Ascending aorta (tissue), 2 donors: ENCODE results near the gene FOXP1. TPM values are rescaled to one million over a fixed set of nuclear protein-coding genes. Genes with fewer than 3 reads are reported as not detected.

ENCODE experiments used
- DNase-seq, 2 donors: peaks; one replicate each; pipeline ENCODE4 v3.0.0-alpha.2; 2019; ENCODE audit warnings: low spot score in 2 of 2
- H3K27ac ChIP-seq, 2 donors: fragments of 200-600 bp; sonication (generic); one replicate each; pipeline ENCODE4 v1.5.1; 2016 to 2017; ENCODE audit warnings: mild to moderate bottlenecking in 1 of 2
- H3K27me3 ChIP-seq: fragments of 200-600 bp; sonication (generic); one replicate; pipeline ENCODE4 v1.5.1; 2017
- H3K36me3 ChIP-seq, 2 donors: fragments of 200-600 bp; sonication (generic); one replicate each; pipeline ENCODE4 v1.5.1; 2016
- H3K4me1 ChIP-seq, 2 donors: fragments of 200-600 bp; sonication (generic); one replicate each; pipeline ENCODE4 v1.5.1; 2016 to 2017; ENCODE audit warnings: mild to moderate bottlenecking in 1 of 2
- H3K4me3 ChIP-seq, 2 donors: fragments of 200-600 bp; sonication (generic); one replicate each; pipeline ENCODE4 v1.5.1; 2016 to 2017; ENCODE audit warnings: mild to moderate bottlenecking in 1 of 2
- H3K9me3 ChIP-seq, 2 donors: fragments of 200-600 bp; sonication (generic); one replicate each; pipeline ENCODE4 v1.5.1; 2016
- CTCF ChIP-seq, 3 experiments: fragments of 200-600 bp in 2 of 3; fragments of 450-650 bp in 1 of 3; sonication (generic) in 2 of 3; IDR thresholded peaks; one replicate each; pipeline ENCODE4 v1.5.1; 2016 to 2019; ENCODE audit warnings: antibody characterized with exemption in 3 of 3, mild to moderate bottlenecking in 1 of 3, moderate library complexity in 1 of 3
- intact Hi-C: fragments of 100-400 bp; cut with DNase I; formaldehyde crosslinking; loops from one replicate; pipeline ENCODE4 v1.15.1; 2023
- total RNA-seq: library from RNA; depleted of rRNA; stranded (reverse); fragments of >200 nt; gene quantifications from one replicate; pipeline ENCODE4 v1.1.0, GENCODE V29; 2016

FOXP1 gene
- total RNA-seq, 1 donor from 2014 or later: 171 TPM

DNA sequence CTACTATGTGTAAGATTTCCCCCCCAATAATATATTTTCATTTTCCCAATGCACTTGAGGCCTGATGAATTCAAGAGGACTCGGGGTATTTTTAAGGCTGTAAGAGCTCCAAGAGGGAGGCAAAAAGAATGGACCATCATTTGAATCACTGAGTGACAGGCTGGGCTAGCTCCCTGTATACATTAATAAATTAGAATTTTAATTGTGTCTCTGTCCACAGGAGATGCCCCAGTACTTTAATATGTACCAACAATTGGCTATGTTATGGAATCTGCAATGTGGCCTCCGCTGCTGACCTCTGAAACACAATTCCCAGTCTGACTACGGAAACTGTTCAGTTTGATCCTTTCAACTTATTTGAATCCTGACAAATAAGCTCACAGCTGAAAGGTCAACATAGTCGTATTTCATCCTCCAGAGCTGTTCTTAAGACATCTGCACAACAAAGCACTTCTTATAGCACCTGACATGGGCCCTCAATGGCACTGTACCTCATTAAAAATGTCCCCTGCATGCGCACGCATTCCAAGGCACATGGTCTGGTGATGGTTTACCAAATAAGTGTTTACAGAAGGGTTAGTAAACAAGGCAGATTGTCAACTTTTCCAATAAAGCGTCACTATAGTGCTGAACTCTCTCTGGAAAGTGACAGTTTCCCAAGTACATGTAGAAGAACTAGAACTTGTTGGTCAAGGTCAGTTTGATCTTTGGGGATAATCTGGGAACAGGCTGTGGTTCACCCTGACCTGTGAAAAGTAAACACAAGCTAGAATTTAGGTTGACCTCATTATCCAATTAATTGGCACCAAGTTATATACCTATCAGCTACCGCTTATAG lies 472.9 kb downstream of the FOXP1 start:
- no peaks in the 10 kb centered on the region for H3K27me3 ChIP-seq
- intact Hi-C loops: no loop called here
- H3K36me3 ChIP-seq: peaks cover 12 to 24% of the 10 kb centered on the region in 2 donors
- DNase-seq: no peak
- no peak overlapping the region for H3K4me3 ChIP-seq
- no peak for TF ChIP-seq CTCF (IDR thresholded peaks at IDR 0.05)
- H3K27ac ChIP-seq: peak overlapping the region; percentile 72
- no peaks in the 10 kb centered on the region for H3K9me3 ChIP-seq
- peaks cover 0 to 74% of the 10 kb centered on the region in 2 donors for H3K4me1 ChIP-seq

- H3K4me1 ChIP-seq: peaks cover 0 to 76% of the 10 kb centered on the region in 2 donors
- TF ChIP-seq CTCF (IDR thresholded peaks at IDR 0.05): no peak
- peak overlapping the region; percentile 72 for H3K27ac ChIP-seq
- H3K4me3 ChIP-seq: peak overlapping the region in 1 of 2 donors; percentile 22
- H3K9me3 ChIP-seq: no peaks in the 10 kb centered on the region
- intact Hi-C loops: loop anchor here (2.0 kb wide), 1 partner anchor 17 kb away; no protein-coding TSS in a partner anchor
- peaks cover 12 to 24% of the 10 kb centered on the region in 2 donors for H3K36me3 ChIP-seq
- no peak for DNase-seq
- H3K27me3 ChIP-seq: no peaks in the 10 kb centered on the region
Measured at GRCh38 chr3:71109977-71110285, 473.6 kb downstream of the FOXP1 start.

- TF ChIP-seq CTCF (IDR thresholded peaks at IDR 0.05): no peak
- Histone ChIP-seq H3K36me3 (peaks cover 12 to 24% of the 10 kb centered on the region in 2 donors), H3K9me3 (no peaks in the 10 kb centered on the region), H3K4me1 (peaks cover 0 to 76% of the 10 kb centered on the region in 2 donors), H3K27me3 (no peaks in the 10 kb centered on the region), H3K4me3 (peak overlapping the region in 1 of 2 donors; percentile 22), H3K27ac (peak overlapping the region; percentile 72)
- no peak for DNase-seq
- intact Hi-C loops: loop anchor here (2.0 kb wide), 1 partner anchor 17 kb away; no protein-coding TSS in a partner anchor
Measured at GRCh38 chr3:71109241-71109976, 474.1 kb downstream of the FOXP1 start.

- Histone ChIP-seq H3K9me3 (no peaks in the 10 kb centered on the region), H3K27me3 (no peaks in the 10 kb centered on the region), H3K36me3 (peaks cover 12 to 24% of the 10 kb centered on the region in 2 donors), H3K4me1 (peaks cover 11 to 83% of the 10 kb centered on the region in 2 donors), H3K4me3 (peak overlapping the region in 1 of 2 donors; percentile 42), H3K27ac (peak overlapping the region; percentile 72)
- intact Hi-C loops: loop anchor here (2.0 kb wide), 2 partner anchors 19 to 61 kb away; no protein-coding TSS in a partner anchor
- peak in 1 of 3 experiments; percentile 5 for TF ChIP-seq CTCF (IDR thresholded peaks at IDR 0.05)
- DNase-seq: no peak
Measured at GRCh38 chr3:71107926-71108325, 475.6 kb downstream of the FOXP1 start.

DNA sequence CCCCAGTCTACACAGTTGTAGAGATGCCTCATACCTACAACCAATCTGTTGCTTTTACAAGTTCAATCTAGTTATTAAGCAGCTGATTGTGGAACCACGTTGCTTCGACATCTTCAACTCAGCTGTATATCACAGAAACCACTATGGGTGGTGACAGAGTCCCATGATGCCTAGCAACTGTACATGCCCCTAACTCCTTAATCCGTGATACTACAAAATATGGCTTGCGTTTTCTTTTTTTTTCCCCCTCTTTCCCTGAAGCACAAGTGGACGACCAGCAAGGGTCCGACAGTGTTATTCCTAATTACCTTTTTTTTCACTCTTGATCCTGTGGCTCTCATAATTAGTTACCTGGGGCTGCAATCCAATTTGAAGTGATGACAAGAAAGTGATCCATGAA lies 478.6 kb downstream of the FOXP1 start:
- Histone ChIP-seq H3K4me1 (peaks cover 19 to 84% of the 10 kb centered on the region in 2 donors), H3K4me3 (no peak overlapping the region), H3K9me3 (no peaks in the 10 kb centered on the region), H3K27me3 (no peaks in the 10 kb centered on the region), H3K36me3 (peaks cover 0 to 6% of the 10 kb centered on the region in 2 donors), H3K27ac (peak overlapping the region; percentile 64 to 83)
- no peak for DNase-seq
- no peak for TF ChIP-seq CTCF (IDR thresholded peaks at IDR 0.05)
- intact Hi-C loops: no loop called here
